SK-N-MC (cell line): ENCODE measurements around the gene PHC2.

Source experiments
- DNase-seq: peaks from one replicate; pipeline ENCODE4 v3.0.0-alpha.2; 2011; ENCODE audit warnings: low read depth, low spot score
- H3K27ac ChIP-seq: fragments of 200-600 bp; sonication (generic); 2 replicates; pipeline ENCODE4 v1.5.1; 2016; ENCODE audit warnings: mixed run types
- H3K36me3 ChIP-seq: fragments of 200-600 bp; sonication (generic); 2 replicates; pipeline ENCODE4 v1.6.1; 2017; ENCODE audit warnings: antibody characterized with exemption, low read length, mixed read lengths; ENCODE audit not compliant: insufficient read depth
- H3K4me3 ChIP-seq: fragments of 200-600 bp; sonication (generic); 2 replicates; pipeline ENCODE4 v1.5.1; 2016
- H3K9ac ChIP-seq: fragments of 200-600 bp; sonication (generic); 2 replicates; pipeline ENCODE4 v1.8.0; 2017; ENCODE audit warnings: mixed run types, mixed read lengths; ENCODE audit not compliant: insufficient read length
- H3K9me3 ChIP-seq: fragments of 200-600 bp; sonication (generic); 2 replicates; pipeline ENCODE4 v1.6.1; 2017; ENCODE audit warnings: low read depth, mild to moderate bottlenecking, antibody characterized with exemption, low read length, moderate library complexity, mixed read lengths
- EZH2 ChIP-seq: fragments of 200-600 bp; sonication (generic); IDR thresholded peaks from one replicate; pipeline ENCODE4 v1.6.1; 2017; ENCODE audit warnings: antibody characterized with exemption
- FOXP2 ChIP-seq: optimal IDR thresholded peaks from 2 replicates; pipeline ENCODE3; 2011; ENCODE audit warnings: mild to moderate bottlenecking, moderate library complexity; ENCODE audit not compliant: insufficient read depth; ENCODE audit errors: extremely low read length, control extremely low read depth
- POLR2AphosphoS5 ChIP-seq: IDR thresholded peaks from 2 replicates; pipeline ENCODE4 v1.6.1; 2012; ENCODE audit warnings: mild to moderate bottlenecking, low read depth, low read length, borderline replicate concordance

Gene PHC2

GRCh38 chr1:33390542-33390941, 40.4 kb downstream of the PHC2 start:
- Histone ChIP-seq H3K27ac (no peak overlapping the region), H3K9ac (no peak overlapping the region)

GRCh38 chr1:33388805-33389771, 41.8 kb downstream of the PHC2 start:
- Histone ChIP-seq H3K36me3 (no peaks in the 10 kb centered on the region), H3K27ac (no peak overlapping the region), H3K4me3 (no peak overlapping the region), H3K9ac (no peak overlapping the region), H3K9me3 (no peaks in the 10 kb centered on the region)
- DNase-seq: no peak
- TF ChIP-seq POLR2AphosphoS5 (no peak), EZH2 (no peak), FOXP2 (no peak)

More at GRCh38 chr1:33390542-33390941, 40.4 kb downstream of the PHC2 start:
- H3K9me3 ChIP-seq: no peaks in the 10 kb centered on the region
- no peak overlapping the region for H3K4me3 ChIP-seq
- no peaks in the 10 kb centered on the region for H3K36me3 ChIP-seq
- DNase-seq: no peak
- TF ChIP-seq EZH2 (no peak), FOXP2 (no peak)

DNA sequence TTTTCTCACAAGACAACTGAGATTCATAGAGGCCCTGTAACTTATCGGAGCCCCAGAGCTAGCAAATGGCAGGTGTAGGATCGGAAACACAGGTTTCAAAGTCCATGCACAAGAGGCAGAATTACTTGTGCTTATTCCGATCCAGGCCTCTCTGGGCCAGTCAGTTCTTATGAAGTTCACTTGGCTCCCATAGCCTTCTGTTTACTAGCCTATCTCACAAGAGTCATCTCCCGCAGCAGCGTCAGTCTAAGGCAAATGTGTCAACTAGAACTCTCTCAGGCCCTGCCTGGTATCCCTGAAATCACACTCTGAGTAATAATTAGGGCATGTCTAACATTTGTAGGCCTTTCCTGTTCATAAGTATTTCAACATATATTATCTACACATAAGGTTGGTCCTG, 43.3 kb downstream of the PHC2 start:
- no peaks in the 10 kb centered on the region for H3K9me3 ChIP-seq
- no peak overlapping the region for H3K9ac ChIP-seq
- no peak for DNase-seq
- TF ChIP-seq FOXP2 (no peak), EZH2 (no peak), POLR2AphosphoS5 (no peak)
- H3K4me3 ChIP-seq: no peak overlapping the region
- H3K27ac ChIP-seq: no peak overlapping the region
- H3K36me3 ChIP-seq: no peaks in the 10 kb centered on the region

- Histone ChIP-seq H3K27ac (no peak overlapping the region), H3K4me3 (no peak overlapping the region)
Observed at GRCh38 chr1:33385251-33385650, 45.6 kb downstream of the PHC2 start.

DNA sequence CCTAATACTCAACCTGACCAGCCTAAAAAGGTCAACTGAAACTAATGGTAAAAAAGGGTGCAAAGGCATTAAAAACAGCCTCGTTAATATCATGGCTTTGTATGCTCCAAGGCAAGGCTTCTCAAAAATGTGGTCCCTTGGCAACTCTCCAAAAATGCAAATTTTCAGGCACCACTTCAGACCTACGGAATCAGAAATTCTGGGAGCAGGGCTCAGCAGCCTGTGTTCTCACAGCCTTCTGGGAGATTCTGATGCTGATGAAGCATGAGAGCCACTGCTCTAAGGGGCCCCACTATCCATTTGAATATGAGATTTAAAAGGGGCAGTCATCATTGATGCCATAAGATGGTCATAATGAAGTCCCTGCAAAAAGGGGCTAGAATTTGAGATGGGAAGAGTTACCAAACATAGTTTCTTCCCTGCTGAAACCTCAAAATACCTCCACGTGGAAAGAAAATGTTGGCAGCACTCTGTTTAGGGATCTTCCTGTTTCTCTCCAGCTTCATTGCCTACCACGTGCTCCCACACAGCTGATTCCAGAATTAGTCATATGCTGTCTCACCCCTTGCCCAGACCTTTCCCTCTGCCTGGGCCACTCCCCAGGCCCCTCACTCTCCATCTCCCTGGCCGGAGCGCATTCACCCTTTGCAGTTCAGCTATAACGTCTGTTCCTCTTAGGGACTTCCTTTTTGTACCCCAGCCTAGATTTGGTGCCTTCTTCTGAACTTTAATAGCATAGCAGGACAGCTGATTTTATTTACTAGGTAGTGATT, 46.7 kb downstream of the PHC2 start:
- H3K27ac ChIP-seq: no peak overlapping the region
- H3K4me3 ChIP-seq: no peak overlapping the region
- no peak overlapping the region for H3K9ac ChIP-seq
- no peaks in the 10 kb centered on the region for H3K36me3 ChIP-seq
- peak; percentile 72 for DNase-seq
- no peaks in the 10 kb centered on the region for H3K9me3 ChIP-seq
- TF ChIP-seq FOXP2 (no peak), POLR2AphosphoS5 (no peak), EZH2 (no peak)

More at GRCh38 chr1:33385251-33385650, 45.6 kb downstream of the PHC2 start:
- no peaks in the 10 kb centered on the region for H3K36me3 ChIP-seq
- no peak for TF ChIP-seq POLR2AphosphoS5
- TF ChIP-seq FOXP2: no peak
- DNase-seq: no peak
- no peak overlapping the region for H3K9ac ChIP-seq
- H3K9me3 ChIP-seq: no peaks in the 10 kb centered on the region

- TF ChIP-seq POLR2AphosphoS5 (no peak), EZH2 (no peak), FOXP2 (no peak)
- no peak overlapping the region for H3K4me3 ChIP-seq
- H3K9ac ChIP-seq: no peak overlapping the region
- no peaks in the 10 kb centered on the region for H3K9me3 ChIP-seq
- DNase-seq: no peak
- H3K27ac ChIP-seq: no peak overlapping the region
- H3K36me3 ChIP-seq: no peaks in the 10 kb centered on the region
Observed at GRCh38 chr1:33383489-33383888, 47.4 kb downstream of the PHC2 start.

DNA sequence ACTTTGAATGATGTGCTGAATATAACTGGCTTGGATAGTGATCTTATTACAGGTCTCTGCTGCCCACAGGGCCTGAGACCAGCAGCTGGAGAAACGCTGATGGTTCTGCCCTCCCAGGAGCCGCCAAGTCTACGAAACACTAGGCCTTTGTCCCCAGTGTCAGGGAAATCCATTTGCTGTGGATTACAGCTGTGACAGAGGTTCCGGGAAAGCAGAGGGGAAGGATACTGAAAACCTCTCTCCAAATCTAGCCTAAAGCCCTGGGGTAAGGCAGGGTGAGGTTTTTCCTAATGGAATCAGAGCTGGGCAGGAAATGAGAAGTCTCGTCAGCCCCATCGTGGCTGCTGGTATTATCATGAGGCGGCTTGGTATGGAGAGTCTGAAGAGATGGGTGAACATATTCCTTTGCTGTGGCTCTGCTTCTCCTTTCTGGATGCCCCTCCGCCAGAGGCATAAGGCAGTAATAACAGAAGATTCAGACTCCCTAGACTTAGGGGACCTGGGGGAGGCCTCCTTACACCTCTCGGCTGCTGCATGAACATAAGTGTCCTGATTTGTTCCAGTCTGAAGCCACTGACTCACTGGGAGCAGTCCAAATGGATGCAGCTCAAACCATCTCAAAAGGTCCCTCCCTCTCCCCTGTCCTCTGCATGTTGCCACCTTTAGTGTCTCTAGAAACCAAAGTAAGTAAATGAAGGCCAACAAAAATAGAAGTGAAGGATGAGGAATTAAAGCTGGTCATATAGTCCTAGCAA, 48.1 kb downstream of the PHC2 start:
- TF ChIP-seq EZH2: no peak
- TF ChIP-seq FOXP2: no peak
- no peak for TF ChIP-seq POLR2AphosphoS5
- H3K4me3 ChIP-seq: 0 out of 2 replicates have a peak overlapping the region, but pooled peaks have one; percentile 9
- no peak for DNase-seq

DNA sequence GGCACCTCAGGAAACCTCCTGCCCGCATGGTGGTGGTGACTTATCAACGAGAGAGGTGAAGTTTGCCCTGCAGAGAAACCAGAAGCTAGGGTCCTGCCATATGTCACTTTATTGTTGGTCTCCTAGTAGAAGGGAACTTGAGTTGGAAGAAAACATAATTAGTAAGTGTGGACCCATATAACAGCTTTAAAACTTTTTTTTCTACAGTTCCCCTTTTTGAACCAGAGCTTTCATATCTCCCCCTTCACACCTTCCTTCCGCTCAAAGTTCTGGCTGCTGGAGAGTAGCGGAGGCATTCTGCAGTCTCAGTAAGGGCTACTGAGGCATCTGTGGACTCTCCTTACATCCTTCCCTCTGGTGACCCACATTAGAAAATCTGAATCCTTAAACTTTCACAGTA, 48.9 kb downstream of the PHC2 start:
- no peak for TF ChIP-seq POLR2AphosphoS5
- TF ChIP-seq EZH2: no peak
- TF ChIP-seq FOXP2: no peak
- H3K27ac ChIP-seq: no peak overlapping the region
- no peak overlapping the region for H3K4me3 ChIP-seq
- no peak for DNase-seq
- no peak overlapping the region for H3K9ac ChIP-seq
- H3K36me3 ChIP-seq: no peaks in the 10 kb centered on the region
- no peaks in the 10 kb centered on the region for H3K9me3 ChIP-seq

More for the DNA sequence above, 48.1 kb downstream of the PHC2 start:
- Histone ChIP-seq H3K9ac (no peak overlapping the region), H3K27ac (peak overlapping the region; percentile 64), H3K36me3 (no peaks in the 10 kb centered on the region), H3K9me3 (no peaks in the 10 kb centered on the region)
